Astrocyte of the cerebellum (primary cell): ENCODE data around the gene ANKRD52.
"Not testable (repeated sequence)": the region's sequence is repeated elsewhere in the genome, so short reads cannot be mapped to it uniquely, and the experiment has no call there.

Experiments used
- DNase-seq: peaks from one replicate; pipeline ENCODE4 v3.0.0-alpha.2; 2011; ENCODE audit warnings: low read depth
- H3K4me3 ChIP-seq: 2 replicates; pipeline ENCODE4 v1.5.1; 2011; ENCODE audit warnings: mild to moderate bottlenecking, low read depth, low read length, moderate library complexity
- in situ Hi-C: cut with HindIII; loops from 2 replicates; pipeline ENCODE4 v1.10.0; 2017; ENCODE audit warnings: low sequenced_read_pairs
- TF ChIP-seq, protein P1 (sequence below): IDR thresholded peaks from 2 replicates; pipeline ENCODE4 v1.5.1; 2012; ENCODE audit warnings: low read length, low read depth, moderate library complexity, mild to moderate bottlenecking; ENCODE audit errors: missing control alignments

Gene ANKRD52

DNA sequence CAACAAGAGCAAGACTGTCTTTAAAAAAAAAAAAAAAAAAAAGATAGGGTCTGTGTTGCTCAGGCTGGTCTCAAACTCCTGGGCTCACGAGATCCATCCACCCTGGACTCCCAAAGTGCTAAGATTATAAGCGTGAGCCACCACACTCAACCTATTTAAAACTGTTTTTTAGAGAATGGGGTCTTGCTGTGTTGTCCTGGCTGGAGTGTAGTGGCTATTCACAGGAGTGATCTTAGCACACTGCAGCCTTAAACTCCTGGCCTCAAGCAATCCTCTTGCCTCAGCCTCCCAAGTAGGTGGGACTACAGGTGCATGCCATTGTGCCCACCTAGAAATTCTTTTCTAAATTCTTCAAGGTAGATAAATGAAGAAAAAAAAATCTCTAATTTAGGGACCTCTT, 16.1 kb upstream of the ANKRD52 start:
- DNase-seq, result no peak
- in situ Hi-C loops, result no loop called here
- TF ChIP-seq, protein P1, sequence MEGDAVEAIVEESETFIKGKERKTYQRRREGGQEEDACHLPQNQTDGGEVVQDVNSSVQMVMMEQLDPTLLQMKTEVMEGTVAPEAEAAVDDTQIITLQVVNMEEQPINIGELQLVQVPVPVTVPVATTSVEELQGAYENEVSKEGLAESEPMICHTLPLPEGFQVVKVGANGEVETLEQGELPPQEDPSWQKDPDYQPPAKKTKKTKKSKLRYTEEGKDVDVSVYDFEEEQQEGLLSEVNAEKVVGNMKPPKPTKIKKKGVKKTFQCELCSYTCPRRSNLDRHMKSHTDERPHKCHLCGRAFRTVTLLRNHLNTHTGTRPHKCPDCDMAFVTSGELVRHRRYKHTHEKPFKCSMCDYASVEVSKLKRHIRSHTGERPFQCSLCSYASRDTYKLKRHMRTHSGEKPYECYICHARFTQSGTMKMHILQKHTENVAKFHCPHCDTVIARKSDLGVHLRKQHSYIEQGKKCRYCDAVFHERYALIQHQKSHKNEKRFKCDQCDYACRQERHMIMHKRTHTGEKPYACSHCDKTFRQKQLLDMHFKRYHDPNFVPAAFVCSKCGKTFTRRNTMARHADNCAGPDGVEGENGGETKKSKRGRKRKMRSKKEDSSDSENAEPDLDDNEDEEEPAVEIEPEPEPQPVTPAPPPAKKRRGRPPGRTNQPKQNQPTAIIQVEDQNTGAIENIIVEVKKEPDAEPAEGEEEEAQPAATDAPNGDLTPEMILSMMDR, result no peak
- H3K4me3 ChIP-seq, result no peak overlapping the region

DNA sequence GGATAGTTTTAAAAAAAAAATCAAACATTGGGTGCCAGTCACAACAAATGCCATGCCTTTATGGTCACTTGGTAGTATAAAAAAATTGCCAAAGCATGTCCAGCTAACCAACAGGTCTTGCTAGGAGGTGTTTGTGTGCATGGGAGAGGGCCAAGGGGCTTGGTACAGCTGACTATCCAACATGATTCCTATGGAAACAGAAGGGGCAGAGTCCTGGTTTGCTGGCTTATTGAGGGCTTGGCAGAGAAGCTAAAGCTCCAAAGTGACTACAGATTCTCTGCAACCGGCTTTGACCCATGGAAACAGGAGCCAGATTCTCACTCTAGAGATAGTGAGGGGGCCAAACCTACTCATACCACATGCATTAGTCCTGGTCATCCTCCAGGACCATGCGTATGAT, 14.3 kb upstream of the ANKRD52 start:
- H3K4me3 ChIP-seq, DNase-seq, in situ Hi-C loops: not testable (repeated sequence)

DNA sequence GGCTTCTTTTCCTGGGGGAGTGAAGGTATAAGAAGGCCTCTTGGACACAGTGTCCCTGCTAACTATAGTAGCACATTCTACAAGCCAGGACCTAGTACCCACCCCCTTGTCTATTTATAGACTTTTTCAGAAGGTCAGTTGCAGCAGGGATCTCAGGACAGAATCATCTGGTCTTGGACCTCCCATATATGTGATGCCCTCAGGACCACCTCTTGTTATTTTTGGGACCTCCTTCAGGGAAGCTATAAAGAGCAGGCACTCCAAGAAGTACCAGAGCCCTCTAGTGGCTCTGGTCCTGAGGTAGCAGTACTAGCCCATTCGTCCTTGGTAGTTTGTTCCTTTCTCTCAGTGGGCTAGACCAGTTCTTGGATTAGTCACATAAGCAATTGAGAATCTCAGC, 12.8 kb upstream of the ANKRD52 start:
- in situ Hi-C loops, result no loop called here
- no peak for DNase-seq
- no peak overlapping the region for H3K4me3 ChIP-seq
- TF ChIP-seq, protein P1, result peak; percentile 70

DNA sequence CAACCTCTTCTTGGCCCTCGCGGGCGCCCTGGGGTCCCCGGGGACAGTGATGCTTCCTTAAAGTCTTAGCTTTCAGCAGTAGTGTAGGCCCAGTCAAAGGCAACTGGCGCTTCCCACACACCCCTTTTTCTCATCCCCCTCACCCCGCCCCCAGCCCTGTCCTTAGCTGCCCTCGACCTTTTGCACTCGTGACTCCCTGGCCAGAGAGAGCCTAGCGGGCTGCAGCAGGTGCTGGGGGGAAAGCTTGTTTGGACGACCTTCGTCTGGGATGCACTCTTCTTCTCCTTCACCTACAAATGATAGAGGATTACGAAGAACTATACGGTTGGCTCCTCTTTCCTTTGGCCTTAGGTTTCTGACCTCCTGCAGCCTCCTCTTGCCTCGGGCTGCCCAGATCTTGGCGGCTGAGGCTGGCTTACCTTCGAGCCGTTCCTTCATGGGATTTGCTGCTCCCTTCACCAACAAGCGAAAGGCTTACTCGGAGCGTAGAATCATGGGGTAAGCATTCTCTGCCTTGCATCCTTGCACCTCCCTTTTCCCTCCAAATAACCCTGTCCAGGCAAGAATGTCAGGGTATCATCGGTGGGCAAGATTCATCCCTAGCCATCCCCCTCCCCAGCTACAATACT, 9.4 kb upstream of the ANKRD52 start:
- TF ChIP-seq, protein P1, result no peak
- DNase-seq, result no peak
- in situ Hi-C loops, result no loop called here
- peak overlapping the region; percentile 65 for H3K4me3 ChIP-seq

DNA sequence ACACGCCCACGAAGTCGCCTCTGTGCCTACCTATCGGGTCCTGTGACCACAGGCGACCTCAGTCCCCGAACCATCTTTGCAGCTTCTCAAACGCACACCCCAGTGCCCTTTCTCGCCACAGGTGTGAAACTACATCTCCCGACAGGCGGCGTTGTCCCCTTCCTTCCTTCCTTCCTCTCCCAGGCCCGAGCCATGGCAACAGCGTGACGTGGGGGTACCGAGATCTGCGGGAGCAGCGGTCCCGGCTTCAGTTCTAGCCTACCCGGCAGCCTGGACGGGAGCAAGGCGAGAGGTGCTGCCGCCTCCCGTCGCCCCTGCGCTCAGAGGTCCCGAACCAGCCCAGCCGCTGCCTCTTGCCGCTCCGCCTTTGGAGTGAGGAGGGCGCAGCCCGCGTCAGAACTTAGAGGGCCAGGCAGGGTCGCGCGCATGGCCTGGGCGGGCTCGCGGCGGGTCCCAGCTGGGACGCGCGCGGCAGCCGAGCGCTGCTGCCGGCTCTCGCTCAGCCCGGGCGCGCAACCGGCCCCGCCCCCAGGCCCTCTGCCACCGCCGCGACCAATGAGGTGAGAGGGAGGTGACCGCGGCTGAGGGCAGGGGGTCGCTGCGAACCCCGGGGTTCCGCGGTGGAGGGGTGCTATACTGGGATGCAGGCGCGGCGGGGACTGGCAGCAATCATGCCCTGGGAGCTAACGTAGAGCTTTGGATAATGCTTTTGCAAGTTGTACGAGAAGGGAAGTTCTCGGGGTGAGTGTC, 8.7 kb upstream of the ANKRD52 start, which contains the start of gene COQ10A:
Gene COQ10A, plus strand, starts transcription at position 250 of the 750 bp plus-strand sequence. Its CDS starts 177 bp downstream, at position 427.
- in situ Hi-C loops, result no loop called here
- H3K4me3 ChIP-seq, result peak within 1 kb of the TSS; percentile 65
- TF ChIP-seq, protein P1, result peak; percentile 76
- peak; percentile 57 for DNase-seq

DNA sequence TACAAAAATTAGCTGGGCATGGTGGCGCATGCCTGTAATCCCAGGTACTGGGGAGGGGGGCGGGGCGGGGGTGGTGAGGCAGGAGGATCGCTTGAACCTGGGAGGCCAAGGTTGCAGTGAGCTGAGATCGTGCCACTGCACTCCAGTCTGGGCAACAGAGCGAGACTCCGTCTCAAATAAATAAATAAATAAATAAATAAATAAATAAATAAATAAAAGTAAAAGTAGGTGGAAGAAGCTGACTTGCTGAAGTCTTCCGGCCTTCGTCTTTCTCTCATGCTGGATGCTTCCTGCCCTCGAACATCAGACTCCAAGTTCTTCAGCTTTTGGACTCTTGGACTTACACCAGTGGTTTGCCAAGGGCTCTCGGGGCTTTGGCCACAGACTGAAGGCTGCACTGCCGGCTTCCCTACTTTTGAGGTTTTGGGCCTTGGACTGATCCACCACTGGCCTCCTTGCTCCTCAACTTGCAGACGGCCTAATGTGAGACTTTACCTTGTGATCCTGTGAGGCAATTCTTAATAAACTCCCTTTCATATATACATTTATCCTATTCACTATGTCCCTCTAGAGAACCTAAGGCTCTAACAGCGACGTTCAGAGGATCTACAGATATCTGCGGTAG, 8.0 kb upstream of the ANKRD52 start:
- in situ Hi-C loops, DNase-seq: not testable (repeated sequence)

DNA sequence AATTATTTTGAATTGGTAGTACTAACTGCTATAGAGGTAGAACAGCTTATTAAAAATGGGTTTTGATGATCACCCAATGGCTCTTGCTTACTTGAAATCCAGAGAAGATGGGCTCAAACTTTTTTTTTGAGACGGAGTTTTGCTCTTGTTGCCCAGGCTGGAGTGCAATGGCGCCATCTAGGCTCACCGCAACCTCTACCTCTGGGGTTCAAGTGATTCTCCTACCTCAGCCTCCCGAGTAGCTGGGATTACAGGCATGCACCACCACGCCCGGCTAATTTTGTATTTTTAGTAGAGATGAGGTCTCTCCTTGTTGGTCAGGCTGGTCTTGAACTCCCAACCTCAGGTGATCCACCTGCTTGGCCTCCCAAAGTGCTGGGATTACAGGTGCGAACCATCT, 4.8 kb upstream of the ANKRD52 start:
- H3K4me3 ChIP-seq, DNase-seq, in situ Hi-C loops: not testable (repeated sequence)

More for the DNA sequence above, 8.0 kb upstream of the ANKRD52 start:
- H3K4me3 ChIP-seq, result peak overlapping the region; percentile 65
